Mucosa of descending colon (tissue), 3 donors: ENCODE results near the gene LIN28A. TPM values are rescaled to one million over a fixed set of nuclear protein-coding genes. Genes with fewer than 3 reads are reported as not detected.
"Not testable (repeated sequence)": the region's sequence is repeated elsewhere in the genome, so short reads cannot be mapped to it uniquely, and the experiment has no call there.

Experiments
- ATAC-seq: fragments of 200-7000 bp; cut with Tn5 transposase; one replicate; pipeline ENCODE4 v1.9.1; 2020; ENCODE audit warnings: mild to moderate bottlenecking, moderate library complexity
- DNase-seq, 3 donors: peaks; one replicate each; pipeline ENCODE4 v3.0.0-alpha.2; 2020
- H3K36me3 ChIP-seq: fragments of 200-600 bp; one replicate; pipeline ENCODE4 v1.8.0; 2021; ENCODE audit warnings: low read depth, mild to moderate bottlenecking
- H3K4me1 ChIP-seq: fragments of 200-600 bp; one replicate; pipeline ENCODE4 v1.8.0; 2021; ENCODE audit warnings: low read depth, mild to moderate bottlenecking
- H3K4me3 ChIP-seq: fragments of 200-600 bp; one replicate; pipeline ENCODE4 v1.8.0; 2021; ENCODE audit warnings: mild to moderate bottlenecking
- H3K9me3 ChIP-seq: fragments of 200-600 bp; one replicate; pipeline ENCODE4 v1.8.0; 2021; ENCODE audit warnings: mild to moderate bottlenecking
- CTCF ChIP-seq: fragments of 200-600 bp; IDR thresholded peaks from one replicate; pipeline ENCODE4 v1.8.0; 2022; ENCODE audit warnings: antibody characterized with exemption, mild to moderate bottlenecking
- intact Hi-C, 2 donors: fragments of 100-400 bp; cut with DNase I in 1 of 2; cut with micrococcal nuclease in 1 of 2; formaldehyde crosslinking; loops; one replicate each; pipeline versions ENCODE4 v1.11.0 to v1.11.1; 2022; cut with DNase I, micrococcal nuclease
- total RNA-seq, 3 donors: library from RNA; stranded (reverse); fragmentation: NEBNext Ultra II Directional in 2 of 3; extraction: Animal tissue kit (Norgen Biotek cat#: 25700) in 2 of 3; gene quantifications; one replicate each; pipeline versions ENCODE4 v1.2.1 to v1.2.4, GENCODE V29; 2021 to 2023
- donor health status: DM: no; HTN: no; CAD: no; lungs with moderate emphysema.
- donor health status: DM: no; HTN: no; CAD: no.
- donor health status: DM: no; HTN: yes; CAD: no.

LIN28A gene
- total RNA-seq, 3 donors from 2014 or later = not detected

DNA sequence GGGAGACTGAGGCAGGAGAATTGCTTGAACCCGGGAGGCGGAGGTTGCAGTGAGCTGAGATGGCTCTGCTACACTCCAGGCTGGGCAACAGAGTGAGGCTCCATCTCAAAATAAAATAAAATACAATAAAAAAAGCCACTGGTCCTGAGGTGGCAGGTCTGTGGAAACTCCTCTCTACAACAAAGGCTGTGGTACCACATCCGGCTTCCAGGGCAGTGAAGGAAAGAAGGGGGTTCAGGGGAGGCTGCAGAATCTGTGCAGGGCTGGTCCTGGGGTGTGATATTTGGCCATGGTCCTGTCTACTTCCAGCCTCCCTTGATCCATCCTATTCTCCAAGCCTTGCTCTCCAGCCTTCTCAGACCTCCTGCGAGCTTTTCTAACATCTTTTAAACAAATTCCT is 37.3 kb upstream of the LIN28A start:
- Histone ChIP-seq H3K9me3 (no peaks in the 10 kb centered on the region), H3K36me3 (no peaks in the 10 kb centered on the region), H3K4me1 (no peaks in the 10 kb centered on the region), H3K4me3 (no peak overlapping the region)
- ATAC-seq (peak; percentile 48), DNase-seq (no peak)
- TF ChIP-seq CTCF = no peak
- intact Hi-C loops = no loop called here

DNA sequence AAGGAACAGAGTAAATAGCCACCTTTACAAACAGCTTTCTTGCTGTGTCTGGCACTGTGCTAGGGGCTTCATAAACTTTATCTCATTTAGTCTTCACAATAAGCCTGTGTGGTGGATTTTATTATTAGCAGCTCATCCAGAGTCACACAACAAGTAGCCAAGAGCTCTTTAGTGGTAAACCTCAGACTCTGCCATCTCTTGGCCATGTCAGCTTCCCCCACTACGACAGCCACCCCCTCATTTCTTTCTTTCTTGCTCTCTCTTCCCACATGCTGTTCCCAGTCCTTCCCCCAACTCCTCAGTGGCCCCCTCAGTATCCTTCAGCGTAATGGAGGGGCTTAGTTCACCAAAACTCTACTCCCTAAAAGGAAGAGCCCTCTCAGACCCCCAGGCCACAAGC is 36.8 kb upstream of the LIN28A start:
- ATAC-seq (no peak), DNase-seq (no peak)
- Histone ChIP-seq H3K9me3 (no peaks in the 10 kb centered on the region), H3K36me3 (no peaks in the 10 kb centered on the region), H3K4me3 (no peak overlapping the region), H3K4me1 (no peaks in the 10 kb centered on the region)
- intact Hi-C loops = no loop called here
- no peak for TF ChIP-seq CTCF

- H3K4me1 ChIP-seq, DNase-seq, ATAC-seq, intact Hi-C loops, H3K9me3 ChIP-seq, H3K4me3 ChIP-seq, H3K36me3 ChIP-seq: not testable (repeated sequence)
Measured at GRCh38 chr1:26374361-26374760, 36.3 kb upstream of the LIN28A start.

DNA sequence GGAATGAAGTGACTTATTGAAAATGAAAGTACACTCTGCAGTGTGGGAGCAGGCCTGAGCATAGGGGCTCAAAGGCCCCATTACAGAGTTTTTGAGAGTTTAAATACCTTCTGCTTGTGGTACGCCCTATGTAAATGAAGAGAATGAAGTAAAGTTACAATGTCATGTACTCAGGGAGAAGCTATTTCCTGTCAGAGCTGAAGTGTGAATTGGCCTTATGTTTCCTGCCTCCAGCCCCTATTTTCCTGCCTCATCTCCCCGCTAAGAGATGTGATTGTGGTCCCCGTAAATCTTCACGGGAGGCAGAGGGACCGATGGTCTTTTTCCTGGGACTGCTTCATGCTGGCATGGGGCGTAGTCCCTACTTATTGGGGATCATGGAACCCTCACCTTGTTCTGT is 35.5 kb upstream of the LIN28A start:
- Histone ChIP-seq H3K9me3 (no peaks in the 10 kb centered on the region), H3K4me1 (no peaks in the 10 kb centered on the region), H3K36me3 (no peaks in the 10 kb centered on the region), H3K4me3 (no peak overlapping the region)
- TF ChIP-seq CTCF = no peak
- intact Hi-C loops = no loop called here
- DNase-seq = no peak
- no peak for ATAC-seq

DNA sequence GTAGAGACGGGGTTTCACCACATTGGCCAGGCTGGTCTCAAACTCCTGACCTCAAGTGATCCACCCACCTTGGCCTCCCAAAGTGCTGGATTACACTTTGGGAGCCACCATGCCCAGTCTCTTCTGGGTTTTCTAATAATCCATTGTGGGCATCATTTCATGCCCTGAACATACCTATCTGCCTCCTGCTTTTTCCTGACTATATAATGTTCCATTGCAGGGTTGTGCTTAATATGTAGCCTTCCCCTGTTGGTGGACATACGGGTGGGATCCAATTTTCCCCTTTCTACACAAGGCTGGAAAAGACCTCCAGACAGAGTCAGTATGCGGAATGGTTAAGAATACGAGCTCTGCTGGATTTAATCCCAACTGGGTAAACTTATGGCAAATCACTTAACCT is 34.6 kb upstream of the LIN28A start:
- no peaks in the 10 kb centered on the region for H3K4me1 ChIP-seq
- no peak overlapping the region for H3K4me3 ChIP-seq
- H3K36me3 ChIP-seq = no peaks in the 10 kb centered on the region
- DNase-seq (no peak), ATAC-seq (no peak)
- TF ChIP-seq CTCF = no peak
- intact Hi-C loops = no loop called here
- H3K9me3 ChIP-seq = no peaks in the 10 kb centered on the region

DNA sequence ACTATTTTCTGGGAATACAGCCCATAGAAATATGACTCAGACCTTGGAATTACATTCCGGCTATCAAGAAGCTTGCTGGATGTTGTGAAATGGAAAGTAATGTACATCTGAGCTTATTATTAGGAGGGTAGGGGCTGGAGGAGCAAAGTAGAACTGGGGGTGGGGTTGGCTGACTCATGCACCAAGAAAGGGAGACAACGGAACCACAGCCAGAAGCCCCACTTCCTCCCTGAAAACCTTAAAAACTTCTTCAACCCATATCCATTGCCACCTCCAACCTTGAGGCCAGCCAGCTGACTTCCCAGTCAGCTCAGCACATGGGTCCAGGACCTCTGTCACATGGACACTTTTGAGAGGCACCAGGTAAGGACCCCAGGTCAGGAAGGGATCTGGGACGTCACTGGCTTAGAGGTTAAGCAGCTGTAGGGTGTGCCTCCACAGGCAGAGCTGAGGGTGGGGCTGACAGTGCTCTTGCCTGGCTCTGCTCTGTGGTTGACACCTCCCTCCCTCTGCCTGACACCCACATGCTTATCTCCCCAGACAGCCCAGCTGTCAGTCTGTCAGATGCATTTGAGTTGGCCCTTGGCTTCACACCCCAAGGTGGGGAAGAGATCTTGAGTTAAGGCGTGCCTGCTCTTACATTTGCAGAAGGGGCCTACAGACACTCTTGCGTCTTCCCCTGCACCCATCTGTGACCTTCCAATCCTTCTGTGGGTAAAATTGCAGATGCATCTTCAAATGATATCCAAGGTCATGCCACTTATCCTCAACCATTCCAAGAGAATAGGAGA is 32.3 kb upstream of the LIN28A start:
- intact Hi-C loops = no loop called here
- Histone ChIP-seq H3K36me3 (no peaks in the 10 kb centered on the region), H3K4me1 (no peaks in the 10 kb centered on the region), H3K4me3 (no peak overlapping the region), H3K9me3 (no peaks in the 10 kb centered on the region)
- ATAC-seq (peak; percentile 96), DNase-seq (peak; percentile 48 to 71 (median 54))
- TF ChIP-seq CTCF = no peak
